Measurements from ENCODE around the gene PRKAR2B. TPM values are rescaled to one million over a fixed set of nuclear protein-coding genes. Genes with fewer than 3 reads are reported as not detected.

Gene PRKAR2B
- total and polyA plus RNA-seq, 2 experiments from 2014 or later = 0.81 to 3.2 TPM

GRCh38 chr7:107065929-107066247 lies 21.4 kb downstream of the PRKAR2B start:
- no peak overlapping the region for H3K4me3 ChIP-seq
- H3K27me3 ChIP-seq (replicated peaks; ENCODE audit: insufficient read depth) = no peaks in the 10 kb centered on the region
- H3K9ac ChIP-seq = no peak overlapping the region
- in situ Hi-C loops (cut with MboI) = no loop called here
- no peak for DNase-seq
- no peaks in the 10 kb centered on the region for H3K9me2 ChIP-seq (ENCODE audit: insufficient read depth)
- H3K79me2 ChIP-seq (ENCODE audit: insufficient read depth) = no peaks in the 10 kb centered on the region
- TF ChIP-seq EZH2phosphoT487 (IDR thresholded peaks at IDR 0.05; ENCODE audit: insufficient read depth, low read depth) = no peak
- no peak for TF ChIP-seq EZH2 (IDR thresholded peaks at IDR 0.05; ENCODE audit: insufficient read depth, poor library complexity, severe bottlenecking)
- H3K9me3 ChIP-seq (ENCODE audit: low read depth) = no peaks in the 10 kb centered on the region
- no peaks in the 10 kb centered on the region for H3F3A ChIP-seq (ENCODE audit: insufficient read depth)
- no peaks in the 10 kb centered on the region for H3K36me3 ChIP-seq (ENCODE audit: low read depth)
- no peaks in the 10 kb centered on the region for H3K4me1 ChIP-seq (ENCODE audit: insufficient read depth)
- no peak overlapping the region for H3K27ac ChIP-seq
- WGBS, 2 experiments (ENCODE audit: low coverage in 1 of 2, low lambda C conversion rate in 2 of 2, missing lambda C conversion rate in 2 of 2) = 76 to 79% methylated on average over 4 of the region's 4 CpGs
- no peaks in the 10 kb centered on the region for H4K20me1 ChIP-seq (ENCODE audit: insufficient read depth)
- no peak overlapping the region for H3K4me2 ChIP-seq (ENCODE audit: unreplicated experiment)
- no peak overlapping the region for H2AFZ ChIP-seq

- TF ChIP-seq EZH2 (IDR thresholded peaks at IDR 0.05; ENCODE audit: insufficient read depth, poor library complexity, severe bottlenecking) (no peak), EZH2phosphoT487 (IDR thresholded peaks at IDR 0.05; ENCODE audit: insufficient read depth, low read depth) (no peak)
- in situ Hi-C loops (cut with MboI) = no loop called here
- no peak for DNase-seq
- Histone ChIP-seq H4K20me1 (ENCODE audit: insufficient read depth) (no peaks in the 10 kb centered on the region), H3K9ac (no peak overlapping the region), H3K36me3 (ENCODE audit: low read depth) (no peaks in the 10 kb centered on the region), H3K27ac (no peak overlapping the region), H2AFZ (no peak overlapping the region), H3K79me2 (ENCODE audit: insufficient read depth) (no peaks in the 10 kb centered on the region), H3F3A (ENCODE audit: insufficient read depth) (no peaks in the 10 kb centered on the region), H3K4me2 (ENCODE audit: unreplicated experiment) (no peak overlapping the region), H3K9me3 (ENCODE audit: low read depth) (no peaks in the 10 kb centered on the region), H3K9me2 (ENCODE audit: insufficient read depth) (peaks cover 3% of the 10 kb centered on the region; the same call in 1 of the 2 replicates), H3K4me3 (no peak overlapping the region), H3K4me1 (ENCODE audit: insufficient read depth) (no peaks in the 10 kb centered on the region), H3K27me3 (replicated peaks; ENCODE audit: insufficient read depth) (no peaks in the 10 kb centered on the region)
- WGBS, 2 experiments (ENCODE audit: low coverage in 1 of 2, low lambda C conversion rate in 2 of 2, missing lambda C conversion rate in 2 of 2) = 81% methylated on average over 3 of the region's 3 CpGs
Measured at GRCh38 chr7:107068156-107068555, 23.7 kb downstream of the PRKAR2B start.

- Histone ChIP-seq H3F3A (ENCODE audit: insufficient read depth) (no peaks in the 10 kb centered on the region), H3K27ac (no peak overlapping the region), H3K79me2 (ENCODE audit: insufficient read depth) (no peaks in the 10 kb centered on the region), H3K27me3 (replicated peaks; ENCODE audit: insufficient read depth) (no peaks in the 10 kb centered on the region), H3K4me1 (ENCODE audit: insufficient read depth) (no peaks in the 10 kb centered on the region), H3K9me2 (ENCODE audit: insufficient read depth) (peaks cover 3% of the 10 kb centered on the region; the same call in 1 of the 2 replicates), H4K20me1 (ENCODE audit: insufficient read depth) (no peaks in the 10 kb centered on the region), H3K36me3 (ENCODE audit: low read depth) (no peaks in the 10 kb centered on the region), H3K9ac (no peak overlapping the region), H3K4me2 (ENCODE audit: unreplicated experiment) (no peak overlapping the region), H3K4me3 (no peak overlapping the region), H3K9me3 (ENCODE audit: low read depth) (no peaks in the 10 kb centered on the region), H2AFZ (no peak overlapping the region)
- TF ChIP-seq EZH2phosphoT487 (IDR thresholded peaks at IDR 0.05; ENCODE audit: insufficient read depth, low read depth) (no peak), EZH2 (IDR thresholded peaks at IDR 0.05; ENCODE audit: insufficient read depth, poor library complexity, severe bottlenecking) (no peak)
- DNase-seq = no peak
- in situ Hi-C loops (cut with MboI) = no loop called here
- 88 to 97% methylated on average over 4 of the region's 4 CpGs for WGBS, 2 experiments (ENCODE audit: low coverage in 1 of 2, low lambda C conversion rate in 2 of 2, missing lambda C conversion rate in 2 of 2)
Measured at GRCh38 chr7:107069457-107069856, 25.0 kb downstream of the PRKAR2B start.

GRCh38 chr7:107070710-107071109 lies 26.2 kb downstream of the PRKAR2B start:
- Histone ChIP-seq H3F3A (ENCODE audit: insufficient read depth) (no peaks in the 10 kb centered on the region), H2AFZ (no peak overlapping the region), H3K36me3 (ENCODE audit: low read depth) (no peaks in the 10 kb centered on the region), H3K79me2 (ENCODE audit: insufficient read depth) (no peaks in the 10 kb centered on the region), H4K20me1 (ENCODE audit: insufficient read depth) (no peaks in the 10 kb centered on the region), H3K9ac (no peak overlapping the region), H3K4me2 (ENCODE audit: unreplicated experiment) (no peak overlapping the region), H3K4me1 (ENCODE audit: insufficient read depth) (no peaks in the 10 kb centered on the region), H3K9me3 (ENCODE audit: low read depth) (no peaks in the 10 kb centered on the region), H3K9me2 (ENCODE audit: insufficient read depth) (peaks cover 3% of the 10 kb centered on the region; the same call in 1 of the 2 replicates), H3K27me3 (replicated peaks; ENCODE audit: insufficient read depth) (no peaks in the 10 kb centered on the region), H3K27ac (no peak overlapping the region), H3K4me3 (no peak overlapping the region)
- no peak for DNase-seq
- WGBS, 2 experiments (ENCODE audit: low coverage in 1 of 2, low lambda C conversion rate in 2 of 2, missing lambda C conversion rate in 2 of 2) = 68 to 70% methylated on average over 2 of the region's 2 CpGs
- TF ChIP-seq EZH2phosphoT487 (IDR thresholded peaks at IDR 0.05; ENCODE audit: insufficient read depth, low read depth) (no peak), EZH2 (IDR thresholded peaks at IDR 0.05; ENCODE audit: insufficient read depth, poor library complexity, severe bottlenecking) (no peak)
- in situ Hi-C loops (cut with MboI) = no loop called here

- Histone ChIP-seq H3F3A (ENCODE audit: insufficient read depth) (no peaks in the 10 kb centered on the region), H3K9me2 (ENCODE audit: insufficient read depth) (peaks cover 3% of the 10 kb centered on the region; the same call in 1 of the 2 replicates), H3K27ac (no peak overlapping the region), H3K4me1 (ENCODE audit: insufficient read depth) (no peaks in the 10 kb centered on the region), H3K4me2 (ENCODE audit: unreplicated experiment) (no peak overlapping the region), H3K79me2 (ENCODE audit: insufficient read depth) (no peaks in the 10 kb centered on the region), H4K20me1 (ENCODE audit: insufficient read depth) (no peaks in the 10 kb centered on the region), H3K9ac (no peak overlapping the region), H3K36me3 (ENCODE audit: low read depth) (no peaks in the 10 kb centered on the region), H3K9me3 (ENCODE audit: low read depth) (no peaks in the 10 kb centered on the region), H2AFZ (no peak overlapping the region), H3K27me3 (replicated peaks; ENCODE audit: insufficient read depth) (no peaks in the 10 kb centered on the region), H3K4me3 (no peak overlapping the region)
- 85 to 93% methylated on average over 3 of the region's 3 CpGs for WGBS, 2 experiments (ENCODE audit: low coverage in 1 of 2, low lambda C conversion rate in 2 of 2, missing lambda C conversion rate in 2 of 2)
- in situ Hi-C loops (cut with MboI) = no loop called here
- DNase-seq = no peak
- TF ChIP-seq EZH2phosphoT487 (IDR thresholded peaks at IDR 0.05; ENCODE audit: insufficient read depth, low read depth) = no peak
- no peak for TF ChIP-seq EZH2 (IDR thresholded peaks at IDR 0.05; ENCODE audit: insufficient read depth, poor library complexity, severe bottlenecking)
Measured at GRCh38 chr7:107071129-107071528, 26.6 kb downstream of the PRKAR2B start.

Measured in GM23248 (cell line).